Loucy (cell line): Measurements from ENCODE around the gene KCTD14.
A peak's percentile ranks its signal among the peaks of the same experiment; 100 is the strongest.

Experiments
- H2AFZ ChIP-seq: fragments of 200-600 bp; sonication (generic); 2 replicates; pipeline ENCODE4 v1.6.0; 2016; ENCODE audit warnings: antibody characterized with exemption, mild to moderate bottlenecking, low read length, moderate library complexity
- H3F3A ChIP-seq: fragments of 200-600 bp; 2 replicates; pipeline ENCODE4 v1.6.0; 2016; ENCODE audit warnings: antibody characterized with exemption, low read depth, mild to moderate bottlenecking
- H3K27me3 ChIP-seq: fragments of 200-600 bp; sonication (generic); 2 replicates; pipeline ENCODE4 v1.6.1; 2014; ENCODE audit warnings: low read length, mild to moderate bottlenecking; ENCODE audit not compliant: insufficient read depth, poor library complexity, severe bottlenecking
- H3K36me3 ChIP-seq: fragments of 200-600 bp; sonication (generic); 2 replicates; pipeline ENCODE4 v1.6.1; 2016; ENCODE audit warnings: low read length; ENCODE audit not compliant: insufficient read depth
- H3K4me1 ChIP-seq: fragments of 200-600 bp; sonication (generic); 2 replicates; pipeline ENCODE4 v1.5.1; 2014; ENCODE audit warnings: low read length, mild to moderate bottlenecking; ENCODE audit not compliant: insufficient read depth, poor library complexity, severe bottlenecking
- H3K4me2 ChIP-seq: fragments of 200-600 bp; sonication (generic); 2 replicates; pipeline ENCODE4 v1.6.0; 2014; ENCODE audit warnings: antibody characterized with exemption, low read length, low read depth, mild to moderate bottlenecking; ENCODE audit not compliant: poor library complexity, severe bottlenecking
- H3K4me3 ChIP-seq: fragments of 200-600 bp; sonication (generic); 2 replicates; pipeline ENCODE4 v1.5.1; 2014; ENCODE audit warnings: low read length, mild to moderate bottlenecking, mixed read lengths; ENCODE audit not compliant: poor library complexity, severe bottlenecking
- H3K79me2 ChIP-seq: fragments of 200-600 bp; sonication (generic); 2 replicates; pipeline ENCODE4 v1.6.1; 2014; ENCODE audit warnings: low read length; ENCODE audit not compliant: insufficient read depth
- H3K9ac ChIP-seq: fragments of 200-600 bp; sonication (generic); 2 replicates; pipeline ENCODE4 v1.6.0; 2014; ENCODE audit warnings: mild to moderate bottlenecking, low read depth, low read length, moderate library complexity; ENCODE audit not compliant: poor library complexity, severe bottlenecking
- H3K9me2 ChIP-seq: fragments of 200-600 bp; sonication (generic); replicated peaks from 2 replicates; pipeline ENCODE4 v1.6.1; 2016; ENCODE audit warnings: low read depth, low read length, mixed read lengths
- H3K9me3 ChIP-seq: fragments of 200-600 bp; sonication (generic); 2 replicates; pipeline ENCODE4 v1.6.1; 2014; ENCODE audit warnings: mild to moderate bottlenecking, antibody characterized with exemption, low read length, low read depth; ENCODE audit not compliant: insufficient read depth
- H4K20me1 ChIP-seq: fragments of 200-600 bp; sonication (generic); 2 replicates; pipeline ENCODE4 v1.6.0; 2014; ENCODE audit warnings: antibody characterized with exemption, low read length, mild to moderate bottlenecking; ENCODE audit not compliant: insufficient read depth, poor library complexity, severe bottlenecking
- EZH2phosphoT487 ChIP-seq: fragments of 200-600 bp; IDR thresholded peaks from 2 replicates; pipeline ENCODE4 v1.6.1; 2018; ENCODE audit warnings: antibody characterized with exemption, mild to moderate bottlenecking, moderate library complexity, borderline replicate concordance
- TF ChIP-seq, protein P1 (sequence below): fragments of 200-600 bp; sonication (generic); conservative IDR thresholded peaks from 2 replicates; pipeline ENCODE4 v1.5.1; 2014; ENCODE audit warnings: mild to moderate bottlenecking, antibody characterized with exemption, low read length

KCTD14 gene, protein sequence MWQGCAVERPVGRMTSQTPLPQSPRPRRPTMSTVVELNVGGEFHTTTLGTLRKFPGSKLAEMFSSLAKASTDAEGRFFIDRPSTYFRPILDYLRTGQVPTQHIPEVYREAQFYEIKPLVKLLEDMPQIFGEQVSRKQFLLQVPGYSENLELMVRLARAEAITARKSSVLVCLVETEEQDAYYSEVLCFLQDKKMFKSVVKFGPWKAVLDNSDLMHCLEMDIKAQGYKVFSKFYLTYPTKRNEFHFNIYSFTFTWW

DNA sequence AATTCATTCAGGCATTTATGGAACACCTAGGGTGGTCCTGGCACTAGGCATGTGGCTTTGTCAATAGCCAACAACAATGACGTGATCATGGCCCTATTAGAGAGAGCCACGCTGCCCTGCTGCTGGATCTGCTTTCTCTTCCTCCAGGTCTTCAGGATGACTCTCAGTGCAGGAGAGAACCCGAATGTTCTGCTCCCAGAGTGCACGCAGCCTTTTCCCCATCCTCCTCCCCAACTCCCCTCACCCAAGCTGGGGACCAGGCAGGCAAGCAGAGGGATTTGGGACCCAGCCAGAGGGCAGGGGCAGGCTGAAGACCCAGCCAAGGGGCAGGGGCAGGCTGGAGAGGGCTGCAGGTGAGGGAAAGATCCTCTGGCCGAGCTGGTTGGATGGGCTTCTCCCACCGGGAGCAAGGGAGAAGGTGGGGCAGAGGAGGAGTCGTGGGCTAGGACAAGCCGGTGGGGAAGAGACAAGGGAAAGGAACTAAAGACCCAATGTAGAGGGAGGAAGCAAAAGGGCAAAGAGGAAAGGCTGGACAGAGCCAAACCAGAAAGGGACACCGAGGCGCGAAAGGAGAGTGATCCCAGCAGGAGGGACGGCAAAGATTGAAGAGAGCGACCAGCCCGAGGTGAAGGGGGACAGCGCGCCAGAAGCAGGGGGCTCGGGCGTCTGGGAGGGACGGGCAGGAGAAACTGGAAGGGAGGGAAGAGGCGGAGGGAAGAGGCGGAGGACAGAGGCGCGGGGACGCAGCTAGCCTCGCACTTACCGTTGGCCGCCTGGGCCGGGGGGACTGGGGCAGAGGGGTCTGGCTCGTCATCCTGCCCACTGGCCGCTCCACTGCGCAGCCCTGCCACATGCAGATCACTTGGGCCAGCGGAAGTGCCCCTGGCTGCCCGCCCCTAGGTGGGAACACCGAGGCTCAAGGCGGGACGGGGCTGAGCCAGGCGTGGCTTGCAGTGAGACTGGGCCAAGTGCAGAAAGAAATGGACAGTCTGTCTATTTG lies at the start of gene KCTD14:
KCTD14 (minus strand) TSS at position 880 of the 1,000 bp plus-strand sequence; CDS start at position 853, 27 bp downstream.
- Histone ChIP-seq H3F3A (no peaks in the 10 kb centered on the region), H3K36me3 (no peaks in the 10 kb centered on the region), H3K4me2 (no peak within 1 kb of the TSS), H3K9me3 (no peaks in the 10 kb centered on the region), H4K20me1 (no peaks in the 10 kb centered on the region), H3K9ac (no peak within 1 kb of the TSS), H2AFZ (no peak within 1 kb of the TSS), H3K27me3 (no peaks in the 10 kb centered on the region), H3K9me2 (no peaks in the 10 kb centered on the region), H3K4me3 (no peak within 1 kb of the TSS), H3K79me2 (no peaks in the 10 kb centered on the region), H3K4me1 (no peaks in the 10 kb centered on the region)
- TF ChIP-seq EZH2phosphoT487 = no peak
- TF ChIP-seq, protein P1, sequence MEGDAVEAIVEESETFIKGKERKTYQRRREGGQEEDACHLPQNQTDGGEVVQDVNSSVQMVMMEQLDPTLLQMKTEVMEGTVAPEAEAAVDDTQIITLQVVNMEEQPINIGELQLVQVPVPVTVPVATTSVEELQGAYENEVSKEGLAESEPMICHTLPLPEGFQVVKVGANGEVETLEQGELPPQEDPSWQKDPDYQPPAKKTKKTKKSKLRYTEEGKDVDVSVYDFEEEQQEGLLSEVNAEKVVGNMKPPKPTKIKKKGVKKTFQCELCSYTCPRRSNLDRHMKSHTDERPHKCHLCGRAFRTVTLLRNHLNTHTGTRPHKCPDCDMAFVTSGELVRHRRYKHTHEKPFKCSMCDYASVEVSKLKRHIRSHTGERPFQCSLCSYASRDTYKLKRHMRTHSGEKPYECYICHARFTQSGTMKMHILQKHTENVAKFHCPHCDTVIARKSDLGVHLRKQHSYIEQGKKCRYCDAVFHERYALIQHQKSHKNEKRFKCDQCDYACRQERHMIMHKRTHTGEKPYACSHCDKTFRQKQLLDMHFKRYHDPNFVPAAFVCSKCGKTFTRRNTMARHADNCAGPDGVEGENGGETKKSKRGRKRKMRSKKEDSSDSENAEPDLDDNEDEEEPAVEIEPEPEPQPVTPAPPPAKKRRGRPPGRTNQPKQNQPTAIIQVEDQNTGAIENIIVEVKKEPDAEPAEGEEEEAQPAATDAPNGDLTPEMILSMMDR = no peak

DNA sequence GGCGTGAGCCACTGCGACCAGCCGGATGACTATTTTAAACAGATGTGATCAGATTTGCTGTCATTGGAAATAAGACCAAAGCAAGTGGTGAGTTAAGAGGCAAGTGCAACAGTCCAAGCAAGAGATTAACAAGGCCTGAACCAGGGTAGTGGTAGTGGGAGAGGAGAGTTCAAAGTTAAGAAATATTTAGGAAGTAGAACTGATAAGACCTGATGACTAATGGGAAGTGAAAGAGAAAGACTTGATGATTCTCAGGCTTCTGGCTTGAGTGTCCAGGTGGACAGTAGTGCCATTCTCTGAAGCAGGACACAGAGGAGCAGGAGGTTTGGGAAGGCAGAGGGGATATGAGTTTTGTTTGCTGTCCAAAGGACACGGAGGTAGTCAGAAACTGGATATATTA lies 49.4 kb upstream of the KCTD14 start:
- H3K4me2 ChIP-seq = peak overlapping the region; percentile 0
- H2AFZ ChIP-seq = no peak overlapping the region
- peaks cover 49% of the 10 kb centered on the region; the same call in 1 of the 2 replicates for H3K36me3 ChIP-seq
- H3K4me1 ChIP-seq = peaks cover 33% of the 10 kb centered on the region
- no peaks in the 10 kb centered on the region for H3K27me3 ChIP-seq
- H4K20me1 ChIP-seq = peaks cover 50% of the 10 kb centered on the region
- H3K9ac ChIP-seq = no peak overlapping the region
- TF ChIP-seq, protein P1 = no peak
- no peak for TF ChIP-seq EZH2phosphoT487
- peaks cover 78% of the 10 kb centered on the region for H3K79me2 ChIP-seq
- H3K4me3 ChIP-seq = no peak overlapping the region
- no peaks in the 10 kb centered on the region for H3F3A ChIP-seq
- H3K9me3 ChIP-seq = no peaks in the 10 kb centered on the region
- no peaks in the 10 kb centered on the region for H3K9me2 ChIP-seq

DNA sequence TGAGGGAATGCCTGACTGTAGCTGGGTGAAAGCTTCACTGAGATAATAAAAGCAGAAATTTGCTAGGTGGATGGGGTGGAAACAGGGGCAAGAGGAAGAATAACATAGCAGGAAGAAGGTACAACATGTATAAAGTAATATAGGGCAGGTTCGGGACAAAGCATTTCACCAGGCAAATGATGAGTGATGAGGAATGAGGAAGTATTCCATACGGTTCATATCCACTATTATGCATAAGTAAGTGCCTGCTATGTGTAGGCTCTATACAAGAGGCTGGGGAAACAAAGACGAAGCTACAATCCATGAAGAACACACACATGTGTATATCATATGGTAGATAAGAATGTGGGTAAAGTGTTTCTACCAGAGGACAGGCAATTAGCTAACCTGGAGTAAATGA lies 48.6 kb upstream of the KCTD14 start:
- Histone ChIP-seq H3K36me3 (peaks cover 52% of the 10 kb centered on the region; the same call in 1 of the 2 replicates), H3K4me3 (no peak overlapping the region), H4K20me1 (peaks cover 44% of the 10 kb centered on the region), H2AFZ (no peak overlapping the region), H3K79me2 (peaks cover 70% of the 10 kb centered on the region), H3K9me2 (no peaks in the 10 kb centered on the region), H3K4me2 (peak overlapping the region; percentile 31), H3K9ac (no peak overlapping the region), H3K4me1 (peaks cover 26% of the 10 kb centered on the region), H3K9me3 (no peaks in the 10 kb centered on the region), H3K27me3 (no peaks in the 10 kb centered on the region), H3F3A (no peaks in the 10 kb centered on the region)
- no peak for TF ChIP-seq EZH2phosphoT487
- TF ChIP-seq, protein P1 = no peak
